Suprapubic skin (tissue), 4 donors: ENCODE data around the gene OLFM1. TPM values are rescaled to one million over a fixed set of nuclear protein-coding genes. Genes with fewer than 3 reads are reported as not detected.

Experiments
- DNase-seq, 2 donors: peaks; one replicate each; pipeline ENCODE4 v3.0.0-alpha.2; 2019; ENCODE audit warnings: low spot score in 2 of 2
- H3K27ac ChIP-seq: fragments of 200-600 bp; sonication (generic); one replicate; pipeline ENCODE4 v1.5.1; 2019
- H3K27me3 ChIP-seq: fragments of 200-600 bp; sonication (generic); one replicate; pipeline ENCODE4 v1.5.1; 2019
- H3K36me3 ChIP-seq: fragments of 200-600 bp; sonication (generic); one replicate; pipeline ENCODE4 v1.5.1; 2019
- H3K4me1 ChIP-seq: fragments of 200-600 bp; sonication (generic); one replicate; pipeline ENCODE4 v1.5.1; 2019
- H3K4me3 ChIP-seq: fragments of 200-600 bp; sonication (generic); one replicate; pipeline ENCODE4 v1.5.1; 2019; ENCODE audit warnings: mild to moderate bottlenecking
- H3K9me3 ChIP-seq: fragments of 200-600 bp; sonication (generic); one replicate; pipeline ENCODE4 v1.5.1; 2019
- CTCF ChIP-seq, 2 donors: fragments of 200-600 bp in 1 of 2; fragments of 450-650 bp in 1 of 2; sonication (generic) in 1 of 2; IDR thresholded peaks; one replicate each; pipeline ENCODE4 v1.5.1; 2016 to 2019; ENCODE audit warnings: antibody characterized with exemption in 2 of 2, mild to moderate bottlenecking in 1 of 2, moderate library complexity in 1 of 2
- EP300 ChIP-seq: sonication (generic); formaldehyde crosslinking; IDR thresholded peaks from one replicate; pipeline ENCODE4 v1.6.1; 2017; ENCODE audit warnings: antibody characterized with exemption
- POLR2A ChIP-seq, 2 donors: fragments of 450-650 bp; IDR thresholded peaks; one replicate each; pipeline ENCODE4 v1.6.1; 2017; ENCODE audit warnings: antibody characterized with exemption in 2 of 2, mild to moderate bottlenecking in 2 of 2, moderate library complexity in 2 of 2
- POLR2AphosphoS5 ChIP-seq, 3 donors: sonication (generic); formaldehyde crosslinking; IDR thresholded peaks; one replicate each; pipeline ENCODE4 v1.6.1; 2017; ENCODE audit warnings: antibody characterized with exemption in 3 of 3
- WGBS: methylation state at CpG from one replicate; pipeline ENCODE4 v1.1.5; 2018; 5-methylcytosine and 5-hydroxymethylcytosine counted together
- total RNA-seq, 4 donors: library from RNA; depleted of rRNA; stranded (reverse); fragments of >200 nt; gene quantifications; one replicate each; pipeline ENCODE4 v1.1.0, GENCODE V29; 2016

The OLFM1 gene
- total RNA-seq, 4 donors from 2014 or later = 4.0 to 15.4 (median 11.7) TPM

GRCh38 chr9:135129137-135129695 is 41.7 kb downstream of the OLFM1 start:
- 86% methylated on average over 6 of the region's 7 CpGs for WGBS
- DNase-seq = no peak
- peaks cover 46% of the 10 kb centered on the region for H3K4me1 ChIP-seq
- TF ChIP-seq CTCF (IDR thresholded peaks at IDR 0.05) (no peak), EP300 (no peak), POLR2A (IDR thresholded peaks at IDR 0.05) (no peak), POLR2AphosphoS5 (IDR thresholded peaks at IDR 0.05) (no peak)
- no peak overlapping the region for H3K27ac ChIP-seq
- H3K9me3 ChIP-seq = no peaks in the 10 kb centered on the region
- no peaks in the 10 kb centered on the region for H3K36me3 ChIP-seq
- H3K4me3 ChIP-seq = no peak overlapping the region
- H3K27me3 ChIP-seq = peaks cover 23% of the 10 kb centered on the region

- 66% methylated on average over 9 of the region's 18 CpGs for WGBS
- Histone ChIP-seq H3K4me1 (peaks cover 48% of the 10 kb centered on the region), H3K4me3 (no peak overlapping the region), H3K36me3 (no peaks in the 10 kb centered on the region), H3K9me3 (no peaks in the 10 kb centered on the region), H3K27me3 (peaks cover 24% of the 10 kb centered on the region), H3K27ac (peak overlapping the region; percentile 48)
- DNase-seq = no peak
- TF ChIP-seq POLR2A (IDR thresholded peaks at IDR 0.05) (no peak), CTCF (IDR thresholded peaks at IDR 0.05) (no peak), POLR2AphosphoS5 (IDR thresholded peaks at IDR 0.05) (peak in 1 of 3 donors; percentile 11), EP300 (no peak)
Observed at GRCh38 chr9:135130207-135130976, 42.9 kb downstream of the OLFM1 start.

GRCh38 chr9:135131488-135131887 is 44.0 kb downstream of the OLFM1 start:
- Histone ChIP-seq H3K36me3 (no peaks in the 10 kb centered on the region), H3K27me3 (peaks cover 24% of the 10 kb centered on the region), H3K27ac (no peak overlapping the region), H3K4me3 (no peak overlapping the region), H3K9me3 (no peaks in the 10 kb centered on the region), H3K4me1 (peaks cover 45% of the 10 kb centered on the region)
- TF ChIP-seq POLR2AphosphoS5 (IDR thresholded peaks at IDR 0.05) (no peak), POLR2A (IDR thresholded peaks at IDR 0.05) (no peak), CTCF (IDR thresholded peaks at IDR 0.05) (no peak), EP300 (no peak)
- WGBS = 94% methylated on average over 8 of the region's 8 CpGs
- DNase-seq = no peak

GRCh38 chr9:135132008-135132407 is 44.5 kb downstream of the OLFM1 start:
- no peaks in the 10 kb centered on the region for H3K36me3 ChIP-seq
- H3K9me3 ChIP-seq = no peaks in the 10 kb centered on the region
- no peak for DNase-seq
- H3K4me3 ChIP-seq = no peak overlapping the region
- WGBS = 87% methylated on average over 17 of the region's 18 CpGs
- no peak overlapping the region for H3K27ac ChIP-seq
- H3K4me1 ChIP-seq = peaks cover 43% of the 10 kb centered on the region
- TF ChIP-seq POLR2A (IDR thresholded peaks at IDR 0.05) = no peak
- no peak for TF ChIP-seq POLR2AphosphoS5 (IDR thresholded peaks at IDR 0.05)
- no peak for TF ChIP-seq EP300
- no peak for TF ChIP-seq CTCF (IDR thresholded peaks at IDR 0.05)
- H3K27me3 ChIP-seq = peaks cover 24% of the 10 kb centered on the region

GRCh38 chr9:135134268-135135022 is 47.0 kb downstream of the OLFM1 start:
- Histone ChIP-seq H3K27ac (no peak overlapping the region), H3K36me3 (no peaks in the 10 kb centered on the region), H3K9me3 (no peaks in the 10 kb centered on the region), H3K4me1 (peaks cover 32% of the 10 kb centered on the region), H3K4me3 (no peak overlapping the region), H3K27me3 (peaks cover 24% of the 10 kb centered on the region)
- WGBS = 18% methylated on average over 24 of the region's 28 CpGs
- no peak for DNase-seq
- TF ChIP-seq CTCF (IDR thresholded peaks at IDR 0.05) (no peak), POLR2AphosphoS5 (IDR thresholded peaks at IDR 0.05) (no peak), EP300 (no peak), POLR2A (IDR thresholded peaks at IDR 0.05) (no peak)
